Measurements from ENCODE around the gene AGT. TPM values are rescaled to one million over a fixed set of nuclear protein-coding genes. Genes with fewer than 3 reads are reported as not detected.

Gene AGT
- total and polyA plus RNA-seq, 7 donors = 9.2 to 187 (median 38.0) TPM

DNA sequence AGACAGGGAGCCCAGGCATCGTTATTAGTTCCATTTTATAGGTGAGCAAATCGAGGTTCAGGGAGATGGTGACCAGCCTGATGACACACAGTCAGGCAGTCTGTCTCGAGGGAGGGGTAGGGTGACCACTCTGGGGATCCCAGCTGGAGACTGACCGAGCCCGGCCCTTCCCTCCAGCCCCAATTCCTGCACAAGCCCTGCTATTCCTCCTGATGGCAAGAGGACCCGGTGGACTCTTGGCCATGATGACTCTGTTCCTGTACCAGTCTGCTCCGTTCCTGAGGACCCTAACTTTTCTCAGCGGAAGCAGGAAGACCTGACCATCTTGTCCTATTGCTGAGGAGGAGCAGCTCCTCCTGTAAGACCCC is 391 bp downstream of the AGT start:
- 44 to 47% (median 45%) methylated on average over 8 of the region's 8 CpGs for WGBS, 3 donors
- intact Hi-C loops (cut with DNase I) = loop anchor here in 1 of 2 donors (2.0 to 5.0 kb wide), 2 partner anchors 59 to 71 kb away; partner anchors contain the start of gene COG2
- Histone ChIP-seq H3K9me3 (no peaks in the 10 kb centered on the region), H3K27me3 (ENCODE audit: insufficient read depth in 3 of 3, low read length in 2 of 3) (no peaks in the 10 kb centered on the region), H3K27ac (peak overlapping the region; percentile 79), H3K4me3 (peak overlapping the region; percentile 64), H3K4me1 (peaks cover 22% of the 10 kb centered on the region), H3K36me3 (ENCODE audit: insufficient read depth in 1 of 2, low read depth in 1 of 2) (peaks cover 0 to 13% of the 10 kb centered on the region in 2 donors)
- peak; percentile 11 to 47 (median 22) for ATAC-seq
- DNase-seq = no peak
- TF ChIP-seq, protein P1, sequence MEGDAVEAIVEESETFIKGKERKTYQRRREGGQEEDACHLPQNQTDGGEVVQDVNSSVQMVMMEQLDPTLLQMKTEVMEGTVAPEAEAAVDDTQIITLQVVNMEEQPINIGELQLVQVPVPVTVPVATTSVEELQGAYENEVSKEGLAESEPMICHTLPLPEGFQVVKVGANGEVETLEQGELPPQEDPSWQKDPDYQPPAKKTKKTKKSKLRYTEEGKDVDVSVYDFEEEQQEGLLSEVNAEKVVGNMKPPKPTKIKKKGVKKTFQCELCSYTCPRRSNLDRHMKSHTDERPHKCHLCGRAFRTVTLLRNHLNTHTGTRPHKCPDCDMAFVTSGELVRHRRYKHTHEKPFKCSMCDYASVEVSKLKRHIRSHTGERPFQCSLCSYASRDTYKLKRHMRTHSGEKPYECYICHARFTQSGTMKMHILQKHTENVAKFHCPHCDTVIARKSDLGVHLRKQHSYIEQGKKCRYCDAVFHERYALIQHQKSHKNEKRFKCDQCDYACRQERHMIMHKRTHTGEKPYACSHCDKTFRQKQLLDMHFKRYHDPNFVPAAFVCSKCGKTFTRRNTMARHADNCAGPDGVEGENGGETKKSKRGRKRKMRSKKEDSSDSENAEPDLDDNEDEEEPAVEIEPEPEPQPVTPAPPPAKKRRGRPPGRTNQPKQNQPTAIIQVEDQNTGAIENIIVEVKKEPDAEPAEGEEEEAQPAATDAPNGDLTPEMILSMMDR (IDR thresholded peaks at IDR 0.05) = no peak

DNA sequence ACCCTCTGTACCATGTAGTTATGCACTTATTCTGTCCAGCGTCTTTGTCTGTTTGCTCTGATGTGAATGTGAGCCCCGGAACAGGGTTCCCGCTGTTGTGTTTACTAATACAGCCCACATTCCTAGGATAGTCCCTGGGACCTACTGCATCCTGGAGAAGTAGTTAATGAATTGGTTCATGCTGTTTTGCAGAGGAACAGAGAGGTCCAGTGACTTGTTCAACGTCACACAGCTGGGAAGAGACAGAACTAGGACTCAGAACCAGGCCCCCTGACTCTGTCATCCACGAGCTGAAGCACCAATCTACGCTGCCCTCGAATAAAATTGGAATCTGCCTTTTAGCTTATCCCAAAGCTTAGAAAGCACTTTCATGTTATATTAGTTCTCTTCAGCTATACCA is 784 bp downstream of the AGT start:
- Histone ChIP-seq H3K4me1 (peaks cover 24% of the 10 kb centered on the region), H3K9me3 (no peaks in the 10 kb centered on the region), H3K27me3 (ENCODE audit: insufficient read depth in 3 of 3, low read length in 2 of 3) (no peaks in the 10 kb centered on the region), H3K36me3 (ENCODE audit: insufficient read depth in 1 of 2, low read depth in 1 of 2) (peaks cover 0 to 13% of the 10 kb centered on the region in 2 donors), H3K4me3 (peak overlapping the region; percentile 64), H3K27ac (peak overlapping the region; percentile 79)
- WGBS, 3 donors = 77 to 87% (median 82%) methylated on average over 7 of the region's 7 CpGs
- no peak for ATAC-seq
- DNase-seq = no peak
- TF ChIP-seq, protein P1 (IDR thresholded peaks at IDR 0.05) = no peak
- intact Hi-C loops (cut with DNase I) = loop anchor here in 1 of 2 donors (2.0 to 5.0 kb wide), 2 partner anchors 59 to 70 kb away; partner anchors contain the start of gene COG2

DNA sequence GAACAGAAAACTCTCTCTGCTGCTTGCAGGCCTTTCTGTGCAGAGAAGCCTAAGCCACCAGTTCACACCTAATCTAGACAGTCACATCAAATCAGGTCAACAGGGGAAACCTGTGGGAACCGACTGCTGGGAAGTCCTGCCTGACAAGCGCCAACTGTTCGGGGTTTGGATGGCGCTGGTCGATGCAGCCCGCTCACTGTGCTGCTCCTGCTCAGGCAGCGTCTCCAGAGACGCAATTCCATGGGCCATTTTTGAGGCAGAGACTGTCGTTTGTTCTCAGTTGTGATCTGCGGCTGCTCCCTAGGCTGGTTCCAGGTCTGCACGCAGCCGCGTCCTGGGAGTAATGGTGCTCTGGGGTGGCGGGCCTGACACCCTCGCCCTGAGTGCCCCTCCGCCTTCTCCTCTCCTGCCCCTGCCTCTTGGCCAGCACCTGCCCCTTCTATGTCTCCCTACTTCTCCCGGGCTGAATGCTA is 1.4 kb downstream of the AGT start:
- Histone ChIP-seq H3K9me3 (no peaks in the 10 kb centered on the region), H3K27me3 (ENCODE audit: insufficient read depth in 3 of 3, low read length in 2 of 3) (no peaks in the 10 kb centered on the region), H3K27ac (peak overlapping the region; percentile 27), H3K4me1 (peaks cover 25% of the 10 kb centered on the region), H3K36me3 (ENCODE audit: insufficient read depth in 1 of 2, low read depth in 1 of 2) (peaks cover 0 to 13% of the 10 kb centered on the region in 2 donors), H3K4me3 (peak overlapping the region; percentile 64)
- TF ChIP-seq, protein P1 (IDR thresholded peaks at IDR 0.05) = no peak
- DNase-seq = no peak
- intact Hi-C loops (cut with DNase I) = loop anchor here in 1 of 2 donors (2.0 to 5.0 kb wide), 2 partner anchors 60 to 70 kb away; partner anchors contain the start of gene COG2
- no peak for ATAC-seq
- 91 to 95% (median 92%) methylated on average over 17 of the region's 17 CpGs for WGBS, 3 donors

DNA sequence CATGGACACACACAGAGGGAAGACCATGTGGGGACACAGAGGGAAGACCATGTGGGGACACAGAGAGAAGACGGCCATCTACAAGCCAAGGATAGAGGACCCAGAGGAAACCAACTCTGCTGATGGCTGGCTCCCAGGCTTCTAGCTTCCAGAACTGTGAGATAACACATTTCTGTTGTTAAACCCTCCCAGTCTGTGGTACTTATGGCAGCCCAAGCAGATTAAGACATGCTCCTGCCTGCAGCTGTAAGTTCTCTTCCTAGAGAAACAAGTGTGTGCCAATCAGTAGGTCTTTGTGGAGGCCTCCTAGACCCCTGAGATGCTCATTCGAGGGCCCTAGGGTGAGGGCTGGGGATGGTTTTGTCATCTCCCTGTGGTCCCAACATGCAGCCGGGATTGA is 2.7 kb downstream of the AGT start:
- no peak overlapping the region for H3K4me3 ChIP-seq
- no peak for ATAC-seq
- peaks cover 25% of the 10 kb centered on the region for H3K4me1 ChIP-seq
- H3K27ac ChIP-seq = no peak overlapping the region
- H3K27me3 ChIP-seq (ENCODE audit: insufficient read depth in 3 of 3, low read length in 2 of 3) = no peaks in the 10 kb centered on the region
- WGBS, 3 donors = 85 to 90% (median 87%) methylated on average over 3 of the region's 3 CpGs
- TF ChIP-seq, protein P1 (IDR thresholded peaks at IDR 0.05) = no peak
- intact Hi-C loops (cut with DNase I) = loop anchor here in 1 of 2 donors (5.0 kb wide), 1 partner anchor 61 kb away; no protein-coding TSS in a partner anchor
- no peak for DNase-seq
- H3K9me3 ChIP-seq = no peaks in the 10 kb centered on the region
- H3K36me3 ChIP-seq (ENCODE audit: insufficient read depth in 1 of 2, low read depth in 1 of 2) = peaks cover 0 to 13% of the 10 kb centered on the region in 2 donors

DNA sequence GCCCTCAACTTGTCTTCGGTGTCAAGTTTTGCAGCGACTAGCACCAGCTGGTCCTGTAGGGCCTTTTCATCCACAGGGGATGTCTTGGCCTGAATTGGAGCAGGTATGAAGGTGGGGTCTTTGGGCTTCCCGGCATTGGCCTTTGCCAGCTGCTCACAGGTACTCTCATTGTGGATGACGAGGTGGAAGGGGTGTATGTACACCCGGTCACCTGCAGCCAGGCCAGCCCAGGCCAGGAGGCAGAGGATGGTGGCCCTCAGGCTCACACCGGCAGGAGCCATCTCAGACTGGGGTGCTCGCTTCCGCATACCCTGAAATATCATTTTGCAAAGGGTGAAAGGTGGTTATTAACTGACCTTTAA is 3.4 kb downstream of the AGT start:
- Histone ChIP-seq H3K9me3 (no peaks in the 10 kb centered on the region), H3K27me3 (ENCODE audit: insufficient read depth in 3 of 3, low read length in 2 of 3) (no peaks in the 10 kb centered on the region), H3K27ac (no peak overlapping the region), H3K4me3 (no peak overlapping the region), H3K36me3 (ENCODE audit: insufficient read depth in 1 of 2, low read depth in 1 of 2) (peaks cover 0 to 17% of the 10 kb centered on the region in 2 donors), H3K4me1 (peaks cover 22% of the 10 kb centered on the region)
- DNase-seq (peak in 1 of 2 donors; percentile 25), ATAC-seq (no peak)
- intact Hi-C loops (cut with DNase I) = loop anchor here in 1 of 2 donors (5.0 kb wide), 1 partner anchor 62 kb away; no protein-coding TSS in a partner anchor
- 93 to 96% (median 96%) methylated on average over 8 of the region's 8 CpGs for WGBS, 3 donors
- TF ChIP-seq, protein P1 (IDR thresholded peaks at IDR 0.05) = no peak
